Stimulated activated CD4-positive, alpha-beta T cell treated with anti-CD3 and anti-CD28 coated beads, Interleukin-4, amount 100 ng/mL, for 4 hours (primary cell): ENCODE measurements around the gene ENG.
"Not testable (repeated sequence)": the region's sequence is repeated elsewhere in the genome, so short reads cannot be mapped to it uniquely, and the experiment has no call there.

ENCODE experiments used
- DNase-seq, 2 experiments: peaks; one replicate each; pipeline ENCODE4 v3.0.0-alpha.2; 2020

ENG gene

DNA sequence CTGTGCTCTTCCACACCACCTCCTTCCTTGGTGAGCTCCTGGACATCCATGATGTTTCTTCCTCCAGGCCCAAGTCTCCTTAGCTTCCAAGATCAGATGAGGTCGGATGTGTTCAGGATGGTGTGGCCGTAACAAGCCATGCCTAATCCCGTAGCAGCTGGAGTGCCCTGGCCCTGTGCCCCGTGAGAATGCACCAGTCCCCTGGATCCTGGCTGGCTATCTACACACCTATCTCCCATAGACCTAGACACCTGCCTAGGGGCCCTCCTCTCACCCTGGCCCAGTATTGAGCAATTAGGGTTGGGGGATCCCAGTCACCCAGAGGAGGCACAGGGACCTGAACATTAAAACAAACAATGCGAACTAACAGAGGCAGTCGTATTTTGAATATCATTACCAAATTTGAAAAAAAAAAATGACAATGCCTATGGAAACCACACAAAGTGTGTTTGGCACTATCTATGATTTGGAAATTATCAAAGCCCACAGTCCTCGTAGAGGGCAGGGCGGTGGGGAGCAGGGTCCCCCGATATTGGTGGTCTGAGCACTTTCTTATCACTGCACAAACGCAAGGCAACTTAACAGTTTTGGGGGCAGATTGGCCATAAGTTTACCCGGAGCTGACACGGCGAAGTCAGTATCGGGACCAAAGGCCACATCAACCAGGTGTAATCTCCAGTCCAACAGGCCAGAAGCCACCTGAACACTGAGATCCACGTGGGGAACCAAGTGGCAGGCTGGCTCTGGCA is 13.2 kb downstream of the ENG start:
- DNase-seq: no peak

DNA sequence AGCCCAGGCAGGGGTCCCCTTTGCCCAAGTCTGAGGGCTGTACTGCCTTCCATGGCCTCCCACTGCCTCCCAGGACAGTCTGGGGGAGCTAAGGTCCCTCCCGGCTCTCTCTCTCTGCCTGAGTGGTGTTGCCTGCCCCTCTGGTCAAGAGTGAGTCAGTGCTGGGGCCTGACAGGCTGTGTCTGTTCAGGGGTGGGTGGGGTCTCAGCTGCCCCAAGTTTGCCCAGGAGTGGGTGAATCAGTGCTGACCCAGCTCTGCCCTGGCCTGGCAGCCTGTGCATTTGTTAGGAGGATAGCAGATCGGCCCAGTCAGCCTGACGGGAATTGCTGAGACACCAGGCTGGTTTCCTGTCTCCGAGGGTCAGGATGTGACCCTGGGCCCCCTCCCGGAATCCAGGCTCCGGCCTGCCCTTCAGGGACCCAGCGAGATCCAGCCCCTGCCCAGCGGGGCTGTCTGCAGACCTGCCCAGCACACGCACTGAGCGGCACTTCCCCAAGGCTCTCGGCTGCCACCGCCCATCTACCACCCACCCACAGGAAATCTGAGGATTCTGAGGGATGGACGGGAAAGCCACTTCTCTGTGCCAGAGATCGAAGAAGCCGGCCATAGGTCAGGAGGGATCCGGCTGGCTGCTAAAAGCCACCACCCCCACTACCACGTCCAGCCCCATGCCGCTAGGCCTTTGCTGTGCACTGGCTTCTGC is 15.9 kb downstream of the ENG start:
- DNase-seq: no peak

DNA sequence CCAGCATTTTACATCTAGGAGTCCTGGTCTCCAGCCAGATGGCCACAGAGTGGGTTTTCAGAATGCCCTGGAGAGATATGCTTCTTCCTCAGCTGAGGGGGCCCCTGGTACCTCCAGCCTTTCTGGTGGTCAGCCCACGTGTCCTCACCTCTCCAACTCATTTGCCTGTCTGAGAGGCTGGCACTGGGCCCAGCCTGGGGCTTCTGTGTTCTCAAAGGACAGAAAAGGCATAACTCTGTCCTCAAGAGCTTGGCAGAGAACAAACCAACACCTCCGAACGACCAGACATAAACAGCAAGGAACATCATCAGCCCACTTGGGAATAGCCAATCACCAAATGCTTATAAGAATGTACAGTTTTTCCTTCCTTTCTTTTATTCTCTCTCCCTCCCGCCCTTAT is 17.1 kb downstream of the ENG start:
- DNase-seq: no peak

DNA sequence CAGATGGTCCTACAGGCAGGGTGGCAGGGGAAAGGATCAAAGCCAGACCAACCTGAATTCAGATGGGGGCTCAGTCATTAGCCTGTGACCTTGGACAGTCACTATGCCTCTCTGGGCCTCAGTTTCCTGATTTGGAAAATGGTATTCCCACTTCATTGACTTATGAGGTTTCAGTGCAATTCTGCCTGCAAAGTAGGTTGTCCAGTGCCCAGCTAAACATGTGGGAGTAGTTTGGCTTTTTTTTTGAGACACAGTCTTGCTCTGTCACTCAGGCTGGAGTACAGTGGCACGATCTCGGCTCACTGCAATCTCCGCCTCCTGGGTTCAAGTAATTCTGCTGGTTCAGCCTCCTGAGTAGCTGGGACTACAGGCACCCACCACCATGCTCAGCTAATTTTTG is 17.9 kb downstream of the ENG start:
- not testable (repeated sequence) for DNase-seq

DNA sequence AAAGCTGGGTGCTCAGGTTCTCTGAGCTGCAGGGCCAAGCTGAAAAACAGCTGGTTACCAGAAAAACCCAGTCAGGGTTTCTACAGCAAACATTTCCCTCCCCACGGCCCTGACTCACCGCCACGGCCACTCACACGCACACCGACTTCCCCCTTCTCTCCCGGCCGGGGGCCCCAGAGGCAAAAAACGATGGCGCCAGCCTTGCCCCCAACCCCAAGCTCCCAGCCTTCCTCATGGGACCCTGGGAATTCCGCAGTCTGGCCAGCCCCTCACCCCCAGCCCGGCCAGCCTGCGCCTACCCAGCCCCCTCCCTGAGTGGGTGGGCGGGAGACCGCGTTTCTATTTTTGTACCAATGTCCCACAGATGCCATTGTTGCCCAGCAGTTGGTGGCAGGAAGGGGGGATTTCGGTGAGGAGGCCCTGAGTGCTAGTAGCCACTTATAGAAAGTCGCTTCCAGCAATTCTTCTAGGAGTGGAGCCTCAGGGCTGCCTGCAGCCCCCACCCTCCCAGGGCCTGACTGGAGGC is 18.4 kb downstream of the ENG start:
- no peak for DNase-seq

DNA sequence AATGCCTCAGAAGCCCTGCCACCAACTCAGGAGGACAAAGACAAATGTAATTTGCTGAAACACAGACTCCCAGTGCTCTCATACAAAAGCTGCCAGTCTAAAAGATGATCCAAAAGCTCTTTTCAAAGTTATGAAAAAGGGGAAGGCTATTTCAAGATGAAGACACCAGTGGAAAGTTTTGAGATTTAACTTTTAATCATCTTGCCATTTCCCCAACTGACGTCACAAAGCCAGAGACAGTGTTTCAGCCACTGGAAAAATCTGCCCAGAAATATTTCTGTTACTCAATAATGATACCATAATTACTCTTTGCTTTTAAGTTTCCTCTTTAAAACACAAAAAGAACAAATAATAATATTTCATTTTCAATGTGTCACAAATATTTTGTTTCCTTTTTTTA is 20.9 kb downstream of the ENG start:
- no peak for DNase-seq

DNA sequence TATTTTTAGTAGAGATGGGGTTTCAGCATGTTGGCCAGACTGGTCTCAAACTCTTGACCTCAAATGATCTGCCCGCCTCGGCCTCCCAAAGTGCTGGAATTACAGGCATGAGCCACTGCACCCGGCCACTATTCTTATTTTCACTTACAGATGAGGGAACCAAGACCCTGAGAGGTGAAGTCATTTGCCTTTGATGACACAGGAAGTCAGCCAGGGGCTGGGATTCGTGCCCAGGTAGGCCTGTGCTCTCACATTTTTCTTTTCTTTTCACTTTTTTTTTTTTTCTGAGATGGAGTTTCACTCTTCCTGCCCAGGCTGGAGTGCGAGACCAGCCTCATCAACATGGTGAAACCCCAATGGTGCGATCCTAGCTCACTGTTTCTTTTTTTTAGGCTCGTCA is 22.2 kb downstream of the ENG start:
- no peak for DNase-seq

DNA sequence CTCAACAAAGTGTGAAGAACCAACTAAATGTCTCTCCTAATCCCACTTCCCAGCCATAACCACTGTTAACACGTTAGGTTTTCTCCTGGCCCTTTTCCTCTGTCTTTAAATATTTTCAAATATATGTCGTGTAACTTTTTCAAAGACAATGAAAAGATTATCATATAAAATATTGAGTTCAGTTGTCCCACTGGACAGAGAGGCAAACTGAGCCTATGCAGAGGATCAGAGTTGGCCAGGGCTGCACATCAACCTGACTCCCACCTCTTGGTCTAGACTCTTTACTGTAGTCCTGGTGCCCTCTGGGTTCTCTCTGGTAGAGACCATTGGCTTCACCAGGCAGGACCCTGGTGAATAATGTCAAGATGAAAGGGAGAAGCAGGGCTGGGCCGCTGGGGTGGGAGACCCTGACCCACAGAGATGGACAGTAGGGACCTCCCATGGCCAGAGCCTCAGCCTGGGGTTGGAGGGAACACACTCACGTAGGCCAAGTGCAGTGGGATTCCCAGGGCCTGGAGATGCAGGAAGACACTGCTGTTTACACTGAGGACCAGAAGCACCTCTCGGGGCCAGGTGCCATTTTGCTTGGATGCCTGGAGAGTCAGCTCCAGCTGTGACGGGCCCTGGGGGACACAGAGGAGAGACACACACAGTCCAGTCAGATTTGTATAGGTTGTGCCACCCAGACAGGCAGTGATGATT is 25.1 kb downstream of the ENG start:
- DNase-seq: no peak

DNA sequence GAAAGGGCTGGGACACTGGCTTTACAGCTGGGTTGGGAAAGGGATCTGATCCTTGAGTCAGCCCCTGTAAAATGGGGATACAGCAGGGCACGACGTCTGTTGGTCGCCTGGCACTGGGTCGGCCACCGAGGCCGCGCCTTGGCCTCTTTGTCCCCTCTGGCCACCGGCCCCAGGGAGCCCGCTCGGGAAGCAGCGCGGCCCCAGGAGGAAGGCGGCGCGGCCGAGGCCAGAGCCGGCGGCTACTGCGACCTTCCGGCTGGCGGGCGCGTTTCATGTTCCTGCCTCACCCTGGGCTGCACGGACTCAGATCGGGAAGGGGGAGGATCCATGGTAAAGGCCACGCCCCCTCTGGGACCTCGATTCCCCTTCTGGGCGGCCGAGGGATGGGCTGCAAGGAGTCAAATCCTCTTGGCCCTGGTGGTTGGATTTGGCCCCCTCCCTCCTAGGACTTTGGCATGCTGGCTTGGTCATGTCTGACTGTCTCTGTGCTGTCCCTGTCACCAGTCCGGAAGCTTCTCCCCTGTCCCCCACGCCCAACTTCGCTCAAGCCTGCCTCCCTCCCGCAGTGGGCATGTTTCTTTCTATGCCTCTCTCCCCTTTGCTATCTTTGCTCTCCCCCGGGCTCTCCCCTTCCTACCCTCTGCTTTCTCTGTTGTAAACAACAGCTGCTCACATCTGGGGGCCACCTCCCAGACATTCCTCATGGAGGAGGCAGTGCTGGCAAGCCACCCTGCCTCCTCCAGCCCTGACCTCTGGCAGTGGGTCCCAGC is 26.0 kb downstream of the ENG start:
- DNase-seq: no peak

DNA sequence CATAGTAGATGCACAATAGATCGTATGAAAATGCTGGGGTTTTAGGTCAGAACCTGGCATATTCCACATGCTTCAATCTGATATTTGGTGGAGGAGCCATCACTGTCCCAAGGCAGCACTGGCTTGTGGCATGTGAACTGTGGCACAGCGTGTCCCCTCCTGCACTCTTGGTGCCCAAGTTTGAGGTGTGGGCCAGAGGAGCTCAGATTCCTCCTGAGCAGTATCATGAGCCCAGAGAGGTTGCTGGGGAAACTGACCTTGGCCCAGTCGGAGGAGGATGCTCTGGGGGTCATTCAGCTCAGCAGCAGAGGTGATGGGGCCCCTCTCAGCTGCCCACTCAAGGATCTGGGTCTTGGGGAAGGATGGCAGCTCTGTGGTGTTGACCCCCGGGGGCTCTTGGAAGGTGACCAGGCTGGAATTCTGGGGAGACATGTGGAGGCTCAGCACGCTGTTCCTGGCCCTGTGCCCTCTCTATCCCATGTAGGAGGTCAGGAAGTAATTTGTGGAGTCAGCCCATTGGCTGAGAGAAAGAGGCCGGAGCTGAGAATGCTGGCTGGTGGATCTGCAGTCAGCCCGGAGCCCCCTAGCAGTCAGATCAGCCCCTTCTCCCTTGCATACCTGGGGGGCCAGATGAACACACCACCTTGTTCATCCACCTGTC is 28.1 kb downstream of the ENG start:
- DNase-seq: no peak

DNA sequence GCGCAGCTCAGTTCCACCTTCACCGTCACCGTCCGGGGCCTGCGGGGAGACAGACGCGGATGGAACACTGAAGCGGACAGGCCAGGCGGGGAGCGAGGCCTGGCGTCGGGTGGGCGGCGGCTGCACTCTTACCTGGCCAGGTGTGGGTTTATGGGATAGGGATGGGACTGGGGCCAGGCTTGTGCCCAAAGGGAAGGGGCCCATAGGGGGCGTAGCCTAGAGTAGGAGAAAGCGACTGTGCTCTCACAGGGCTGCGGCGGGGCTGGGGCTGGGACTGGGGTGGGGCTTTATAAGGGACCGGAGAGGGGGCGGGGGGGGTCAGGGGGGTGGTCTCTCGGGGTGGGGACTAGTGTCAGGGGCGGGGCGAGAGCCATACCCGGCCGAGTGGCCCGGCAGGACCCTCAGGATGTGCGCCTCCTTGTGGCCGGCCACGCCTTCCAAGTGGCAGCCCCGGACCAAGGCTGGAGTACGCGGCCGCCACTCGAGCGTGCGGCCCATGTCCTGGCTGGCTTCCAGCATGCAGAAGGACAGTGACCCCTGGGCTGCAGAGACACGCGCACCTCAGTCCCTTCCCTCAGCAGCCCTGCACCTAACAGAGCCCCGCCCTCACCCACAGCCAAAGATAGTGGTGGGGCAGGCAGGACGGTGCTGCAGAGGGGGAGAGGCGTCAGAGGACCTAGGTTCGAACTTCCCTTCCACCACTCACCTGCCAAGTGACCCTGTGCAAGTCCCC is 29.0 kb downstream of the ENG start:
- DNase-seq: no peak

DNA sequence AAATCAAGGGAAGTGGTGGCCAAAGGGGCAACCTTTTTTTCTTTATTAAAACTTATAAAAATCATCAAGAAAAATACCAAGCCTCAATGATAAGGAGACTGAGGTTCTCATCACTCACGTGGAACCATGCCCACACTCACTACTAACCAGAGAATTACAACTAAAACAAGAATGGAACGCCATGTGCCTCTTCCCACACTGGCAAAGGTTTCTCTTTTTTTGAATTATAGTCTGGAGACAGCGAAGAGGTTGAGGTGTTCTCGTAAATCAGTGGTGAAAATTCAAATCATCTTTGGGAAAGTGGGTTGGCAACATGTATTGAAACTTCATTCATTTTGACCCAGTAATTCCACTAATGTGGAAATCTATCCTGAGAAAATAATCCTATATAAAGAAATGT is 32.4 kb downstream of the ENG start:
- DNase-seq: no peak

DNA sequence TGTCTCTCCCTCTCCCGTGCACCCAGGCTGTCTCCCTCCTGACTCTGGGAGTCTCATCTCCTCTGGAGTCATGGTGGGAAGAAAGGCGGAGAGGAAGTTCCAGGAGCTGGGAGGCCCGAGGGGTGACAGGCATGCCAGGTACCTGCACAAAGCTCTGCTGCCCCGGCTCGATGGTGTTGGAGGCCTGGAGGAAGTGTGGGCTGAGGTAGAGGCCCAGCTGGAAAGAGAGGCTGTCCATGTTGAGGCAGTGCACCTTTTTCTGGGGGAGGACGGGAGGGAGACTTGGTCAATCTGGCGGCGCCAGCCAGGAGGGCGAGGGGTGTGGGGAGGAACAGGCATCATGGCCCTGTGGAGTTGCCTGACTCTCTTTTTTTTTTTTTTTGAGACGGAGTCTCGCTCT is 35.9 kb downstream of the ENG start:
- DNase-seq: no peak

DNA sequence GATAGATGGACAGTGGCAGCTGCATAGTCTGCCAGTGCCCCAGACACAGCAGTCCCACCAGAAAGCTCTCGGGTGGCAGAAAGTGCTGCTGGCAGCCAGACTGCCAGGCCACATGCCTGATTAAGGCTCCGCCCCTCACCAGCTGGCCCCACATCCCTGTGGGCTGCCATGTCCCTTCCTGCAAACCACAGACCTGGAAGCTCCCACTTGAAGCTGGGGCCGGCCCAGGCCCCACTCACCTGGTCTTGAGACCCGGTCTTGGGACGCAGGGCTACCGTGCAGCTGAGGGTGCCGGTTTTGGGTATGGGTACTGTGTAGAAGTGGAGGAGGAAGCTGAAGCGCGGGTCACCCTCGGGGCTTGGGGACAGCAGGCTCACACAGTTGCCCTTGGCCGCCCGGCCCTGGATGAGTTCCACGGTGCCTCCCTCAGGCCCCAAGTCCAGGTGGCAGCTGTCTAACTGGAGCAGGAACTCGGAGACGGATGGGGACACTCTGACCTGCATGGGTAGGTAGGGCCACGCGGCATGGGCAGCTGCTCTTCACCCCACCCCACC is 36.5 kb downstream of the ENG start:
- no peak for DNase-seq

DNA sequence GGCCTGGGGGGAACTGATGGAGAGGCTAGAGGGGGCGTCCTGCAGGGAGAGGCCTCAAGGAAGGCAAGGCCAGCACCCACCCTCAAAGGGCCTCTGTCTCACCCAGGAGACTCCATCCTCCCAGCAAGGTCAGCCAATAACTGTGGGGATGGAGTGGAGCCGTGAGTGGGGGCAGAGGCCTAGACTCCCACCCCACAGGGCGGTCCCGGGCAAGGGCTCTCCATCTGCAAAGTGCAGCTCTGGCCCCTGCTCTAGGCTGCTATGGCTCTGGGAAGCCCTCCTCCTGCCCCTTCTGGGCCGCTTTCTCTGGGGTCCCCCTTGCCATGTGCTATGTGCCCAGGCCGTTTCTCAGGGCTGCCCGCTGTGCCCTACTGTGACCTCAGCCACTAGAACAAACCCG is 37.7 kb downstream of the ENG start:
- no peak for DNase-seq

DNA sequence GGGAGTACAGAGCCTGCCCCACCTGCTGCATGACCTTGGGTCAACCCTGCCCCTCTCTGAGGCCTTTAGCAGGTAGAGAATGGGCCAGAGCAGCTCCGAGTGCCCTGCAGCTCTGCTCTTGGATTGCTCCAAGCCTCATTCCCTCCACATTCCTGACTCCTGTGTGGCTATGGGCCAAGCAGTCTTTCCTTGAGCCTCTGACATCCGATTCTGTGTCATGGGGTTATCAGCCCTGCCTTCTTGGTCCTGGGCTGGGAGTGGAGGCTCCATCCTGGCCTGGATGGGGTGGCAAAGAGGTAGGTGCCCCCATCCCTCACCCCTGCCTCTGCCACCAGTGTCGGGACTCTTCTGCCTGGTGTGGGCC is 38.1 kb downstream of the ENG start:
- DNase-seq: no peak

DNA sequence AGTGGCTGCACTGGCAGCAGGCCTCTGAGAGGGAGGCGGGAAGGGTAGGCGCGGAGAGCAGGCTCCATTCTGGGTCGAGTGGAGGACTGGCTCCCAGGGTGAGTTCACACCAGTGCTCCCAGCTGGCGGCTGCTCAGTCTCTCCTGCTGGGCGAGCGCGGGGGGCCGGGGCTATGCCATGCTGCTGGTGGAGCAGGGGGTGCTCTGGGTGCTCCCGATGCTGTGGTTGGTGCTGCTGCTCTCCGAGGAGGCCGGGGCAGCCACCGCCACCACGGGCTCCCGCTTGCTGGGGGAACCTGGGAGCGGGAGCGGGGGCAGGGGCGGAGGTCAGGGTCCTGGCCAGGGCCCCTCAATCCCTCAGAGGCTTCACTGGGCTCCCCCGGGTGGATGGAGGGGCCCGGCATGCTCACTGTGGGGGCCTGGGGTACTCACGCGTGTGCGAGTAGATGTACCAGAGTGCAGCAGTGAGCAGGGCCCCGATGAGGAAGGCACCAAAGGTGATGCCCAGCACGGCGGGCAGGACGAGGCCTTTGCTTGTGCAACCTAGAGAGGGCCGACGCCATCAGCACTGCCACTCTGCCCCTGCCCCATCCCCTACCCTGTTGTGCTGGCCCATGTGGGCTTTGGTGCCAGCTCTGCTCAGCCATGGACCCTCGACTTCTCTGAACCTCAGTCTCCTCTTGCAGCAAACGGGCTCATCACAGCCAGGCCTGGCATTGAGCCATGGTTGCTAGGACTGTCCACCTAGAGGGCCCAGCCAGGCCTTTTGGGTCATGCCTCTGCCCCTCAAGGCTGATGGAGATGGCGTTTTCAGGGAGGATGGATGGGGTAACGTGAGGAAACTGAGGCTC is 38.7 kb downstream of the ENG start:
- no peak for DNase-seq

DNA sequence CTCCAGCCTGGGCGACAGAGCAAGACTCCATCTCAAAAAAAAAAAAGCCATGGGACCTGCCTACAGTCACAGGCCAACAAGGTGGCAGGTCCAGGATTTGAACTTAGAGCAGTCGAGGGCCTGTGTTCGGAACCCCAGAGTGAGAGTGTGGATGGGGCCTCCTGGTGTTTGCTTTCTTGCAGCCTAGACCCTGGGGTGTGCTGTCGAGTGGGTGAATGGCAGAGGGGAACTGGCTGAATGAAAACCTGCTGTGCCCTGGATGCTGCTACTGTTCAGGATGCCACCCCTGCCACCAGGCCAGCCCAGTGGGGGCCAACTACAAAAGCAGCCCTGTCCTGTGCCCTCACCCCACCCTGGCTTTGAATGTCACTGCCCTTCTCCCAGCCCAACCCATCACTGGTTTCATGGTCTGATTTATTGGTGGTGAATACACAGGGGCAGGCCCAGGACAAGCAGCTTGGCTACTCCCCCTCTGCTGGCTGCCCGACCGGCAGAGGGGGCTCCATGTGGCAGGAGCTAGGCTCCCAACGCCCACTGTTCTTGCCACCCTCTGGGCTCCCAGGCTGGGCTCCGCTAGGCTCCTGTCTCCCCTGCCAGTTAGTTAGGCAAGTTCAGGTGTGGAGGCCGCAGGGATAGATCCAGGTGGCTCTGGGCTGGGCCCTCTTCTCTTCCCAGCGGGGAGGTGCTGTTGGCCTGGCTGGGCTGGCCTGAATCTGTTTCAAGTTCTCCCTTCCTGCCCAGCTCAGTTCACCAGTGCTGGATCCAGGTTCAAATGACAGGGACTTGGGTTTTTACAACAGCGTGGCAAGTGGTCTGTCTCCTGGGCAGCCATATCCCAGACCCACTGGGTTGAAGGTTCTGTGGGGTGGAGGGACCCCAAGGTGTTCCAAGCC is 39.6 kb downstream of the ENG start:
- no peak for DNase-seq

DNA sequence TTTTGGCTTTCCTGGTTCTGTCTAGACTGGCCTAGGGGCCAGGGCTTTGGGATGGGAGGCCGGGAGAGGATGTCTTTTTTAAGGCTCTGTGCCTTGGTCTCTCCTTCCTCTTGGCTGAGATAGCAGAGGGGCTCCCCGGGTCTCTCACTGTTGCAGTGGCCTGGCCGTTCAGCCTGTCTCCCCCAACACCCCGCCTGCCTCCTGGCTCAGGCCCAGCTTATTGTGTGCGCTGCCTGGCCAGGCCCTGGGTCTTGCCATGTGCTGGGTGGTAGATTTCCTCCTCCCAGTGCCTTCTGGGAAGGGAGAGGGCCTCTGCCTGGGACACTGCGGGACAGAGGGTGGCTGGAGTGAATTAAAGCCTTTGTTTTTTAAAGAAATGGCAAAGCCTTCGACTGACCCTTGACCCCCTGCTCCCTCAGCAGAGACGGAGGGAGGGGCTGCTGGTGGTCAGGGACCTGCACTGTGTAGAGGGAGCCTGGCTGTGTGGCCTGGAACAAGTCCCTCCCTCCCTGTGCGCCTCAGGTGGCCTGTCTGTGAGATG is 40.7 kb downstream of the ENG start:
- no peak for DNase-seq
